OCI-LY3 (cell line): ENCODE measurements around the gene ERC1.

ENCODE experiments used
- EZH2phosphoT487 ChIP-seq: fragments of 200-600 bp; shearing (Covaris generic); IDR thresholded peaks from 2 replicates; pipeline ENCODE4 v1.6.1; 2018; ENCODE audit warnings: antibody characterized with exemption, mixed run types, low read depth
- TF ChIP-seq, protein P1 (sequence below): fragments of 200-600, 300-600 bp; sonication (generic); IDR thresholded peaks from 2 replicates; pipeline ENCODE4 v1.5.1; 2014; ENCODE audit warnings: antibody characterized with exemption, low read length, low read depth

- TF ChIP-seq, protein P1, sequence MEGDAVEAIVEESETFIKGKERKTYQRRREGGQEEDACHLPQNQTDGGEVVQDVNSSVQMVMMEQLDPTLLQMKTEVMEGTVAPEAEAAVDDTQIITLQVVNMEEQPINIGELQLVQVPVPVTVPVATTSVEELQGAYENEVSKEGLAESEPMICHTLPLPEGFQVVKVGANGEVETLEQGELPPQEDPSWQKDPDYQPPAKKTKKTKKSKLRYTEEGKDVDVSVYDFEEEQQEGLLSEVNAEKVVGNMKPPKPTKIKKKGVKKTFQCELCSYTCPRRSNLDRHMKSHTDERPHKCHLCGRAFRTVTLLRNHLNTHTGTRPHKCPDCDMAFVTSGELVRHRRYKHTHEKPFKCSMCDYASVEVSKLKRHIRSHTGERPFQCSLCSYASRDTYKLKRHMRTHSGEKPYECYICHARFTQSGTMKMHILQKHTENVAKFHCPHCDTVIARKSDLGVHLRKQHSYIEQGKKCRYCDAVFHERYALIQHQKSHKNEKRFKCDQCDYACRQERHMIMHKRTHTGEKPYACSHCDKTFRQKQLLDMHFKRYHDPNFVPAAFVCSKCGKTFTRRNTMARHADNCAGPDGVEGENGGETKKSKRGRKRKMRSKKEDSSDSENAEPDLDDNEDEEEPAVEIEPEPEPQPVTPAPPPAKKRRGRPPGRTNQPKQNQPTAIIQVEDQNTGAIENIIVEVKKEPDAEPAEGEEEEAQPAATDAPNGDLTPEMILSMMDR: no peak
- no peak for TF ChIP-seq EZH2phosphoT487
Measured at GRCh38 chr12:1398673-1399072, 407.6 kb downstream of the ERC1 start.
